HuH-7 (cell line): ENCODE results near the gene PDZD4.

Source experiments
- DNase-seq: peaks from one replicate; pipeline ENCODE4 v3.0.0; 2011; ENCODE audit warnings: low spot score

Gene PDZD4

DNA sequence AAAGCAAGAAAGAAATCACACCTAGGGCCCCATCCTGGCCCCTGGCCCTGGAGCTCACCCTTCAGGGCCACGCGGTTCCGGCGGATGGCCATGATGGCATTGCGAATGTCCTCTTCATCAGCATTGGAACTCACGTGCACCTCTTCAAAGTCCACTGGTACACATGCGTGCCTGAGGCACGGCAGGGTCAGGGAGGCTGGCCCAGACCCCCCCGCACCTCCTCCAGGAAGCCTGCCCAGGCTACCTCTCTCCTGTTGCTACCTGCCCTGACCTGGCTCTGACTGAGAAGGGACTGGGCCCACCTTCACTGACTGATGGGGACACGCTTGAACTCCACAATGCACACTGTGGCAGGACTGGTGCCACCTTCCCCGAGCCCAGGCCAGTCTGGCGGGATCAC is 40.7 kb downstream of the PDZD4 start:
- DNase-seq, result no peak

DNA sequence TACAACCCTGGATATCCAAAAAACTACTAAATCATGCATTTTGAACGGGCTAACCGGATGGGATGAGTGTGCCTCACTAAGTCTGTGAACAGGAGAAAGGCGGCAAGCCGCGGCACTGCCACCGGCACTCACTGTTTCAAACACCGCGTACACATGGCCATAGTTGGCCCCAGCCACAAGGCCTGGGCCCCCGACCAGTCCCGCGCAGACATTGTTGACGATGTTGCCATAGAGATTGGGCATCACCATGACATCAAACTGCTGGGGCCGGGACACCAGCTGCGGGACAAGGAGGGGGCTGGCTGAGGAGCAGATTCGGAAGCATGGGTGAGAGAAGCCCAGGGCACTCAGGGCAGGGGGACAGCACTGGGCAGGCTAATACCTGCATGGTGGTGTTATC is 43.7 kb downstream of the PDZD4 start:
- DNase-seq, result no peak

DNA sequence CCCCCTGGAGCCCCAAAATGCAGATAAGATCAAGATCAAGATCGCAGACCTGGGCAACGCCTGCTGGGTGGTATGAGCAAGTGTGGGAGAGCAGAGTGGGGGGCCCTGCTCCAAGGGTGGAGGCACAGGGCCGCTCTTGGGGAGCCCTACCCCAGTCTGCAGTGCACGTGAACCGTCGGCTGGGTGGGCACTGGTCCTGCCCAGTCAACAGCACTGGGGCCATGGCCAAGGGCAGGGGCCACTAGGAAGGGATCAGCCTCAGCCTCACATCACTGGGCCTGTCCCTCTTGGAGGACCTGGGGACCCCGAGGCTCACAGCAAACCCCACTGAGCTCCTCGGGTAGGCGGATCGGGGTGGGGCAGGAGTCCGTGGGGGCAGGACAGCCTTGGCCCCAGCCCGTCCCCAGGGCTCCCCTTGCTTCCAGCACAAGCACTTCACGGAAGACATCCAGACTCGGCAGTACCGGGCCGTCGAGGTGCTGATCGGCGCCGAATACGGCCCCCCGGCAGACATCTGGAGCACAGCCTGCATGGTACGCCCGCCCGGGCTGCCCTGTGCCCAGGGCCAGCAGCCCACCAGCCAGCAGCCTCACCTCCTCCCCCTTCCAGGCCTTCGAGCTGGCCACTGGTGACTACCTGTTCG is 45.9 kb downstream of the PDZD4 start:
- DNase-seq, result no peak

DNA sequence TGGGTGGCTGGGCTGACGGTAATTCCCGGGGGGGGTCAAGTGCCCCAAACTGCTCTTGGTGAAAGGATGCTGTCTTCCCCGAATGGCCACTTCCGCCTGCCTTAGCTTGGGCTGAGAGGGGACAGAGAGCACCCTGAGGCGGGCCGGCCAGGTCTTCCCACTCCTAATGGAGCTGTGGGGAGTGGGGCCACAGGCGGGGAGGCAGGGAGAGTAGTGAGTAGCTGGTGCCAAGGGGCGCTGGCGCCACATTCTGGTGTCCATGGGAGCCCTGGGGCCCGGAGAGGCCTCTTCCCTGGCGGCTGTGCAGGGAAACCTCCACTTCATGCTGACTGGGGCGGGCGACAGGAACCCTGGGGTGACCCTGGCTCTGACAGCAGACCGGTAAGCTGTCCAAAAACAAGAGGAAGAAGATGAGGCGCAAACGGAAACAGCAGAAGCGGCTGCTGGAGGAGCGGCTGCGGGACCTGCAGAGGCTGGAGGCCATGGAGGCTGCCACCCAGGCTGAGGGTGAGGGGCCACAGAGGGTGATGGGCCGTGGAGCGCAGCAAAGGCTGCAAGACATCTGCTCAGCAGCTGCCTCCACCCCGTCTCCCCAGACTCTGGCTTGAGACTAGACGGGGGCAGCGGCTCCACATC is 46.8 kb downstream of the PDZD4 start:
- no peak for DNase-seq

DNA sequence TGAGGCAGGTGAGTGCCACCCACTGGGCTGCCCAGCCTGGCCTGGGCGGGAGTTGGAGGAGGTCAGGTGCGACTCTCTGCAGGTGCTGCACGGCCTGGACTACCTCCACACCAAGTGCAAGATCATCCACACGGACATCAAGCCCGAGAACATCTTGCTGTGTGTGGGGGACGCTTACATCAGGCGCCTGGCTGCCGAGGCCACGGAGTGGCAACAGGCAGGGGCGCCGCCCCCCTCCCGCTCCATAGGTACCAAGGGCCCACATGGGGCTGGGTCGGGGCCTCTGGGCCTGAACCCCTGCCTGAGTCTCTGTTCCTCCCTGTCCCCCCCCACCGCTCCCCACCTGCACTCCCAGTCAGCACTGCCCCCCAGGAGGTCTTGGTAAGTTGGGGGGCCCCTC is 47.5 kb downstream of the PDZD4 start:
- DNase-seq, result no peak

DNA sequence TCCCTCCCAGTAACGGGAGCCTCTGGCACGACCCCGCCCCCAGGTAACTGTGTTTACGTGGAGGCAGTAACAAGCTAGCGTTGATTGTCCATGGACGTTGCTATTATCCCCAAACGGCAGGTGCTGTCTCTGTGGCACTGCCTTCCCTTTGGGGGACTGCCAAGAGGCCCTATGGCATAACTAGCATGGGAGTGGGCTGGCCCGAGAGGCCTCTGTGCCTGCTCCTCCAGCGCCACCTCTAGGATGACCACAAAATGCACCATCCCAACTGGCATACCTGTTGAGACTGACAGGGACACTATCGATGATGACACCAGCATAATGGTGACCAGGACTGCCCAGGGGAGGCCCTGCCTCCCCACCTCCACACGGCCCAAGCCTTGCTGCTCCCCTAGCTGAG is 48.0 kb downstream of the PDZD4 start:
- no peak for DNase-seq

DNA sequence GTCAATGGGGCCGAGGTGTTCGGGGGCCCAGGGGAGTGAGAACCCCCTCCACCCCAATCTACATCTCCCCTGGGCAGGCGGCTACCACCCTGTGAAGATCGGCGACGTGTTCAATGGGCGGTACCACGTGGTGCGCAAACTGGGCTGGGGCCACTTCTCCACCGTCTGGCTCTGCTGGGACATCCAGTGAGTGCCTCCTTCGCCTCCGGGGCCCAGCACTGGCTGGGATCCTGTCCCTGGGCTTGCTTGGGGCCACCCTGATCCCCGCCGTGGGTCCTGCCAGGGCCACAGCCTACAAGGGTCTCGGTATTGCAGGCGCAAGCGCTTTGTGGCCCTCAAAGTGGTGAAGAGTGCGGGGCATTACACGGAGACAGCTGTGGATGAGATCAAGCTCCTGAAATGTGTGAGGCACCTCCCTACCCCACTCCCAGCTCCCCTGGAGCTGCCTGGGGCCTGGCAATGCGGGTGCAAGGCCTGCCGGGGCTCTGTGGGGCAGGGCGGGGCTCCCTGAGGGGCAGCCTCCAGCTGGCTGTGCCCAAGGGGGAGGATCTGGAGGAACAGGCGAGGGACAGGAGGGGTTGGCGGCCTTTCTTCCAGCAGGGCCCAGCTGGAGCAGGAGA is 48.8 kb downstream of the PDZD4 start:
- no peak for DNase-seq

DNA sequence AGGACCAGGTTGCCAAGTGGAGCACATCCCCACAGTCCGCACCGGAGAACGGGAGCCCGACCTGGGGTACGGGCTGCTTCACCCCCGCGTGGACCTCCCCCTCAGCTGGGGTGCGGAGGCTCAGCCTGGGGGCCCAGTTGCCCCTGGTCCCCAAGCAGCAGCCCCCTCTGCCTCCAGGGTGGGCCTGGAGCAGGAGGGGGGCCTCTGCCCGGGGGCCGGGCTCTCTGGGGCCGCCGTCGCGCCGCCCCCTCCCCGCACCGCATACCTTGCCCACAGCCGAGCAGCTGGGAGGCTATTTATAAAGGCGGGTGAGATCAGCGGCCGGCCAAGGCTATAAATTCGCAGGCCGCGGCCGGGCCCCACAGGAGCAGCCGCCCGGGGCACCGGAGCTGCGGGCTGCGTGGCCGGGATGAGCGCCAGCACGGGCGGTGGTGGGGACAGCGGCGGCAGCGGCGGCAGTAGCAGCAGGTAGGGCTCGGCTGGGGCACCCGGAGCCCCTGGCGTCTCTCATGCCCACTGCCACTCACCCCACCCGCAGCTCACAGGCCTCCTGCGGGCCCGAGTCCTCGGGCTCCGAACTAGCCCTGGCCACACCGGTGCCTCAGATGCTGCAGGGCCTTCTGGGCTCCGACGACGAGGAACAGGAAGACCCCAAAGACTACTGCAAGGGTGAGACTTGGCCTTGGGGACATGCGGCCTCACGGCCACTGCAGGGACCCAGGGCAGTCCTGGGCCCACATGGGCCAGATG is 49.5 kb downstream of the PDZD4 start, which contains the start of gene SRPK3:
Gene SRPK3, plus strand, starts transcription at position 364 of the 750 bp plus-strand sequence. Its CDS starts 46 bp downstream, at position 410.
- DNase-seq, result no peak

DNA sequence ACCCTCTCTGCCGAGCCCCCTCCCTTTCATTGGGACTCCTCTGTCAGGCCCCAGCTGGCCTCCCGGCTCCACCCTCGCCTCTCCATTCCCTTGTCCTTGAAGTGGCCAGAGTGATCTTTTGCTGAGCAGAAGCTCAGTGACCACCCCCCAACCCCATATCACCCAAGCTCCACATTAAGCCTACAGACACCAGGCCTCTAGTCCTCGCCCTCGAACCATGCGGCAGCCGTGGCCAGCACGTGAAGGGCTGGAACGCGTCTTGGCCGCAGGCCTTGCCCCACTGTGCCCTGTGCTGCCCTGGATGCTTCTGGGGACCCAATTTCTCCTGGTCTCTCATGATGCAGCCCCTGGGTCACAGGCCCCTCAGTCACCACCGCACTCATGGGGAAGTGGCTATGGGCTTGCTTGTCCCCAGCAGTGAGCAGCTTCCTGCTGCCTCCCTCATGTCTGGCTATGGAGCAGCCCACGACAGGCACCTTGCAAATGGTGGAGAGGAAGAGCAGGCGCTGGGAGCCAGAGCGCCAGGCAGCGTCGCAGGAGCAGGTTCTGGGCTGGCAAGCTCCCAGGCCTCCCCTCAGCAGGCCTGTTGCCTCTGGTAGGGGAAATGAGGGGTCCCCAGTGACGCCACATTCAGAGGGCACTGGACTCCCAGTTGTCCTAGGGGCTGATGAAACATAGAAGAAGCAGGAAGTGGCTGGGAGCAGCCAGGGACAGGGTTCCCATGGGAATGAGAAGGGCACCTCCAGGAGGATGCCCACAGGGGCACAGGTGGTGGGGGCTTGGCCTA is 50.3 kb downstream of the PDZD4 start:
- DNase-seq, result no peak

DNA sequence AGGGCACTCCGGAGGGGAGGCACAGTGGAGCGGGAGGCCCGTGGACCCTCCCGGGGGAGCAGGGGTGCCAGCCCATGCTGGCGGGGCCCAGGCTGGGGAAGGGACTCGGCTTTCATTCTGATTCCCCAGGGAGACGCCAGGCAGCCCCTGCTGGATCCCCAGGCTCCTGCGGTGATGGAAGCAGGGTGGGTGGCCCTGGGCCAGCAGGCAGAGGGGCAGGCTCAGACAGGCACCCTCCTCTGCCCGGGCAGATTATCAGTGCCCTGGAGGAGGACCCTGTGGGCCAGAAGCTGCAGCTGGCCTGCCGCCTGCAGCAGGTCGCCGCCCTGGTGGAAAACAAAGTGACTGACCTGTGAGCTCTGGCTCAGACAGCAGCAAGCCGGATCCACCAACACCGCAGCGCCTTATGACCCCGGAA is 51.7 kb downstream of the PDZD4 start:
- DNase-seq, result no peak

DNA sequence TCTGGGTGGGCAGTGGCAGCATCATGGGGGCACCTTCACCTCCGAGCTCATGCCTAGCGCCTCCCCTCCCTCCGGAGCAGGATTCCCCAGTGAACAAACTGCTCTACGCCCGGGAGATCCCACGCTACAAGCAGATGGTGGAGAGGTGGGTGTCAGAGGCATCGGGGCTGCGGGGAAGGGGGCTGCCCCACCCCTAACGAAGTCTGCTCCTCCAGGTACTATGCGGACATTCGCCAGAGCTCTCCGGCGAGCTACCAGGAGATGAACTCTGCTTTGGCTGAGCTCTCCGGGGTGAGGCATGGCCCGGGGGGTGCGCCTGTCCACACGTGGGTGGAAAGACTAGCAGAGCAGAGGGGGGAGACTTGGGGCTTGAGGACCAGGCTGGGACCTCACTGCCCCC is 52.2 kb downstream of the PDZD4 start:
- no peak for DNase-seq

DNA sequence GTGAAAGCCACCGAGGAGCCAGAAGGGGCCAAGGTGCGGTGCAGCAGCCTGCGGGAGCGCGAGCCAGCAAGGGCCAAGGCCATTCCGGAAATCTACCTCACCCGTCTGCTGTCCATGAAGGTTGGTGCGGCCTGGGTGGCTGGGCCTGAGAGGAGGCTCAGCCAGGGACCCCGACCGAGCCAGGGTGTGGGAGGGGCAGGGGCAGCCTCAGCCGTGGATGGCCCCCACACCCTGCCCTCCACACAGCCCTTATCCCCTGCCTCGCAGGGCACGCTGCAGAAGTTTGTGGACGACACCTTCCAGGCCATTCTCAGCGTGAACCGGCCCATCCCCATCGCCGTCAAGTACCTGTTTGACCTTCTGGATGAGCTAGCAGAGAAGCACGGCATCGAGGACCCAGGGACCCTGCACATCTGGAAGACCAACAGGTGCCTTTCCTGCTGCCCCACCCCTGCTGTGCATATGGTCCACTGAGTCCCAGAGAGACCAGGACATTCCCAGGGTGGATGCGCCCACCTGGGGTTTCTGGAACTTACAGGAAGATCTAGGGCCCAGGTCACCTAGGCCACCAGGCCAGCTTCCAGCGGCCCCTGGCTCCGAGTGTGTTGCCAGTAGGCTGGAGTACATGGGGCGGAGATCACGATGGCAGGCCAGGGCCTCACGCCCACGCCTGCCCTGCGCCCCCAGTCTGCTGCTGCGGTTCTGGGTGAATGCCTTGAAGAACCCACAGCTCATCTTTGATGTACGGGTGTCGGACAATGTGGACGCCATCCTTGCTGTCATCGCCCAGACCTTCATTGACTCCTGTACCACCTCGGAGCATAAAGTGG is 52.9 kb downstream of the PDZD4 start:
- DNase-seq, result no peak

DNA sequence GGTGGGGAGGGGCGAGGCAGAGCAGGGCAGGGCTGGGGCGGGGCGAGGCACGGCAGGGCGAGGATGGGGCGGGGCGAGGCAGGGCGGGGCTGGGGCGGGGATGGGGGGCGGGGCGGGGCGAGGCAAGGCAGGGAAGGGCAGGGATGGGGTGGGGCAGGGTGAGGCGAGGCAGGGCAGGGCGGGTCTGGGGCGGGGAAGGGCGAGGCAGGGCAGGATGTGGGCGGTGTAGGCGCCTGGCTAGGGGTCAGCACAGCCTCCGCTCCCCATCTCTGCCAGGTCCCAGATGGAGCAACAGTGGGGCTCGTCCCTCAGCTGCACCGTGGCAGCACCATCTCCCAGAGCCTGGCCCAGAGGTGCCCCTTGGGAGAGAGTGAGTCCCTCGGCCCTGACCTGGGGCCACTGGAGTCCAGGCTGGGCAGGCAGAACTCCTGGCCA is 53.7 kb downstream of the PDZD4 start:
- DNase-seq, result no peak

DNA sequence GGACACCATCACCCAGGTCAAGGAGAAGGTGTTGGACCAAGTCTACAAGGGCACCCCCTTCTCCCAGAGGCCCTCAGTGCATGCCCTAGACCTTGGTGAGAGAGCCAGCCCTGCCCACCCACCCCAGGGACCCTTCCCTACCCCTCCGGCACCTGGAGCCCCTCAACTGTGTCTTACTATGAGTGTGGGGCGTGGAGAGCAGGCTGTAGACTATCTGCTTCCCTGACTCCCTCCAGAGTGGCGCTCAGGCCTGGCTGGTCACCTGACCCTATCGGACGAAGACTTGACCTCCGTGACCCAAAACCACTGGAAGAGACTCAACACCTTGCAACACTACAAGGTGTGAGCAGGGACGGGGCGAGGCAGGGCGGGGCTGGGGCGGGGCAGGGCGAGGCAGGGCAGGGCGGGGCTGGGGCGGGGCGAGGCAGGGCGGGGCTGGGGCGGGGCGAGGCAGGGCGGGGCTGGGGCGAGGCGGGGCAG is 54.2 kb downstream of the PDZD4 start:
- no peak for DNase-seq

DNA sequence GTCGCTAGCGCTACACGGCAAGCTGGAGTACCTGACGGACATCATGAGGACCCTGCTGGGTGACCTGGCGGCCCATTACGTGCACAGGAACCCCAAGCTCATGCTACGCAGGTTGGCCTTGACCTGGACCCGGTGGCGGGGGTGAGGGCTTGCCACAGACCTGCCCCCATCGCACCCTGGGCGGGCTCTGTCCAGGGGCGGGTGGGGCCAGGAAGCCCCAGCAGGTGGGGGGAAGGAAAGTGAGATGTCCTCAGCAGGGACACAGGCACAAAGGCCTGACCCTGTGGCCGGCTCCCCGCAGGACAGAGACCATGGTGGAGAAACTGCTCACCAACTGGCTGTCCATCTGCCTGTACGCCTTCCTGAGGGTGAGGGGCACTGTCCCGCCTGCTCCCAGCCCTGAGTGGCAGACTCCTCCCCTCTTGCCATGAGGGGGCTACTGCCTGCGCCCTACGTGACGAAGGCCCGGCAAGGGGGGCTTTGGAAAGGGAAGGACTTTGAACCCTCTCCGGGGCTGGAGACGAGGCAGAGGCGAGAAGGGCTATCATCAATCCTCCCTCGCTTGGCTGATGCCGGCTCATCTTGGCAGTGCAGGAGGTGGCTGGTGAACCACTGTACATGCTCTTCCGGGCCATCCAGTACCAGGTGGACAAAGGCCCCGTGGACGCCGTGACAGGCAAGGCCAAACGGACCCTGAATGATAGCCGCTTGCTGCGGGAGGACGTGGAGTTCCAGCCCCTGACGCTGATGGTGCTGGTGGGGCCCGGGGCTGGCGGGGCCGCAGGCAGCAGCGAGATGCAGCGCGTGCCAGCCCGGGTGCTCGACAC is 54.8 kb downstream of the PDZD4 start:
- DNase-seq, result no peak

DNA sequence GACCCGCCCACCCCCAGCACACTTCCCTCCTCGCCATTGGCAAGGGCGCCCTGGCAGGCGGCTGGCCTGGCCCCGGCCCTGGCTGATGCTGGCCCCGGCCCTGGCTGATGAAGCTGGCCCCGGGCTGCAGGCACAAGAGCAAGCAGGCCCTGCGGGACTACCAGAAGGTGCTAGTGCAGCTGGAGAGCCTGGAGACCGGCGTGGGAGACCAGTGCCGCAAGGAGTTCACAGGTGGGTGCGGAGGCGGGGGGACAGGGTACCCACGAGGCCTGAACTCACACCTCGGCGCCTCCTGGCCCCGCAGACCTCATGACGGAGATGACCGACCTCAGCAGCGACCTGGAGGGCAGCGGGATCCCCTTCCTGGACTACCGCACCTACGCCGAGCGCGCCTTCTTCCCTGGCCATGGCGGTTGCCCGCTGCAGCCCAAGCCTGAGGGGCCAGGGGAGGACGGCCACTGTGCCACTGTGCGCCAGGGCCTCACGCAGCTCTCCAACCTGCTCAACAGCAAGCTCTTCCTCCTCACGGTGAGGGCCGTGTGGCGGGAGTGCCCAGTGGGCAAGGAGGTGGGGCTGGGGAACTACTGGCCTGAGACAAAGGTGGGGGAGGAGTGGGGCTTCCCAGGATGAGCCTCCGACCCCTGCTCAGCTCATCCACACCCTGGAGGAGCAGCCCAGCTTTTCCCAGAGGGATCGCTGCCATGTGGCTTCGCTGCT is 55.6 kb downstream of the PDZD4 start:
- no peak for DNase-seq

DNA sequence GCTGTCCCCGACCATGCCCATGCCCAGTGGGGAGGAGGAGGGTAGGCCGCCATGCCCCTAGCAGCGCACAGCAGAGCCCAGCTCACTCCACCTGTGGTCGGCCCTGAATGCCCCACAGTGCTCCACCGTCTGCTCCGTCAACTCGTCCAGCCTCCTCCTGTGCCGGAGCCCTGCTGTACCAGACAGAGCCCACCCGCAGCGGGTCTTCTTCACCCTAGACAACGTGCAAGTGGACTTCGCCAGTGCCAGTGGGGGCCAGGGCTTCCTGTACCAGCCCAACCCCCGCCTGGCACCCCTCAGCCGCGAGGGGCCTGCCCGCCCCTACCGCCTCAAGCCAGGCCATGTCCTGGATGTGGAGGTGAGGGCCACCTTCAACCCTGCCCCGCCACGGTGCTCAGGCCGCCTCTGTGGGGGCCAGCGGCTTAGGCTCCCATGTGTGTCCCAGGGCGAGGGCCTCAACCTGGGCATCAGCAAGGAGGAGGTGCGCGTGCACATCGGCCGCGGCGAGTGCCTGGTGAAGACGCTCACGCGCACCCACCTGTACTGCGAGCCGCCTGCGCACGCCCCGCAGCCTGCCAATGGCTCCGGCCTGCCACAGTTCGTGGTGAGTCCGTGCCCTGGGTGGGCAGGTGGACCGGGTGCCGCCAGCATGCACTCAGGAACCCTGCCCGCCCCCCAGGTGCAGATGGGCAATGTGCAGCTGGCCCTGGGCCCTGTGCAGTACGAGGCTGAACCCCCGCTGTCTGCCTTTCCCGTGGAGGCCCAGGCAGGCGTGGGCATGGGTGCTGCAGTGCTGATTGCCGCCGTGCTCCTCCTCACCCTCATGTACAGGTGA is 56.4 kb downstream of the PDZD4 start:
- DNase-seq, result no peak

DNA sequence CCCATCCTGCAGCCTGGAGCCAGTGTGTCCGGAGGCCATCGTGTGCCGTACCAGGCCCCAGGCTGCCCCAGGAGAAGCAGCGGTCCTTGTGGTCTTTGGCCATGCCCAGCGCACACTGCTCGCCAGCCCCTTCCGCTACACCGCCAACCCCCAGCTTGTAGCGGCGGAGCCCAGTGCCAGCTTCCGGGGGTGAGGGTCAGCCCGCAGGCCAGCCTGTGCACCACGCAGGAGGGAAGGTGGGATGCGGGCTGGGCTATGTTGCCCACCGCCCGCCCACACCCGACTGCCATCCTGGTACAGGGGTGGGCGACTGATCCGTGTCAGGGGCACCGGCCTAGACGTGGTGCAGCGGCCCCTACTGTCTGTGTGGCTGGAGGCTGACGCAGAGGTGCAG is 57.1 kb downstream of the PDZD4 start:
- DNase-seq, result no peak
